ENCODE results near the gene MCCD1. TPM values are rescaled to one million over a fixed set of nuclear protein-coding genes. Genes with fewer than 3 reads are reported as not detected.

MCCD1 gene
- total RNA-seq, 1 experiment from 2014 or later = not detected

DNA sequence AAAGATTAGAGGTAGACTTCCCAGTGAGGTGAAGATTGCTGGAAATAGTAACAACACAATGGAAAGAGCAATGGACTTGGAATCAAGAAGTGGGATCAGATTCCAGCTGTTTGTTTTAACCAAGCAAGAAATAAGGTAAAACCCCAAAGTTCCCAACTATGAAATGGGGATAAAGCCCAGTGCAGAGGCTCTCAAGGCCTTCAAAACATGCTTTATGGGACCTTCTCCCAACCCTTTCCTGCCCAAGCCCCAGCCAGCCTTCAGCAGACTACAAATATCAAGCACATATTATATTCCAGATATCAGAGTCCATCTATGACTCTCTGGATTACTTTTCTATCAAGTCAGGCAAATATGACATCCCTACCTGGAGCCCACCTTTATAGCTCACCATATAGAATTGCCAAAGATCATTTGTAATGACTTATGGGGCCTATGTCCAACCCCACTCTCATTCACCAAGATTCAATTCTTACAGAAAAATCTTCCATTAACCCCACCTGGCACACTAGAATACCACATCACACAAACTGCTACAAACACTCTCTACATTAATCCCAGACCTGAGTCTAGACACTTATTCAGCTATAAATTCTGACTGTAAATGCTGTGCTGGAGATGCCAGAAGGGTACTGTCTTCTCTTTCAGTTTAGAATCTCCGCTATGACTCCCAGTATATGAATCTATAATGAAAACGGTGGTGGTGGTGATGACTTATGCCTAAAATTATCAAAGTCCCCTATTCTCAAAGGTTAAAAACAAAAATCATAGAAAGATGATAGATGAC is 7.0 kb downstream of the MCCD1 start:
- Mint-ChIP-seq H3K27ac (peak overlapping the region; percentile 68), H3K36me3 (peaks cover 93% of the 10 kb centered on the region), H3K4me1 (peaks cover 50% of the 10 kb centered on the region), H3K9me3 (no peaks in the 10 kb centered on the region), H3K4me3 (no peak overlapping the region), H3K27me3 (ENCODE audit: low read depth) (no peaks in the 10 kb centered on the region)
- no peak for ATAC-seq
- DNase-seq (ENCODE audit: low spot score) = no peak
- TF ChIP-seq, protein P1, sequence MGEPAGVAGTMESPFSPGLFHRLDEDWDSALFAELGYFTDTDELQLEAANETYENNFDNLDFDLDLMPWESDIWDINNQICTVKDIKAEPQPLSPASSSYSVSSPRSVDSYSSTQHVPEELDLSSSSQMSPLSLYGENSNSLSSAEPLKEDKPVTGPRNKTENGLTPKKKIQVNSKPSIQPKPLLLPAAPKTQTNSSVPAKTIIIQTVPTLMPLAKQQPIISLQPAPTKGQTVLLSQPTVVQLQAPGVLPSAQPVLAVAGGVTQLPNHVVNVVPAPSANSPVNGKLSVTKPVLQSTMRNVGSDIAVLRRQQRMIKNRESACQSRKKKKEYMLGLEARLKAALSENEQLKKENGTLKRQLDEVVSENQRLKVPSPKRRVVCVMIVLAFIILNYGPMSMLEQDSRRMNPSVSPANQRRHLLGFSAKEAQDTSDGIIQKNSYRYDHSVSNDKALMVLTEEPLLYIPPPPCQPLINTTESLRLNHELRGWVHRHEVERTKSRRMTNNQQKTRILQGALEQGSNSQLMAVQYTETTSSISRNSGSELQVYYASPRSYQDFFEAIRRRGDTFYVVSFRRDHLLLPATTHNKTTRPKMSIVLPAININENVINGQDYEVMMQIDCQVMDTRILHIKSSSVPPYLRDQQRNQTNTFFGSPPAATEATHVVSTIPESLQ (CRISPR knock-in tag; IDR thresholded peaks at IDR 0.05) = no peak
- no peak for TF ChIP-seq RELA (CRISPR knock-in tag; IDR thresholded peaks at IDR 0.05; ENCODE audit: borderline replicate concordance)
- ChIA-PET CTCF (interaction anchor here (1.0 kb wide), 1 partner anchor 11 kb away, joined by 3 read pairs; the partner anchor contains the start of gene ATP6V1G2), POLR2A (interaction anchor here (0.6 kb wide), 2 partner anchors 136 to 263 kb away, joined by 4 to 6 read pairs; no protein-coding TSS in a partner anchor)

DNA sequence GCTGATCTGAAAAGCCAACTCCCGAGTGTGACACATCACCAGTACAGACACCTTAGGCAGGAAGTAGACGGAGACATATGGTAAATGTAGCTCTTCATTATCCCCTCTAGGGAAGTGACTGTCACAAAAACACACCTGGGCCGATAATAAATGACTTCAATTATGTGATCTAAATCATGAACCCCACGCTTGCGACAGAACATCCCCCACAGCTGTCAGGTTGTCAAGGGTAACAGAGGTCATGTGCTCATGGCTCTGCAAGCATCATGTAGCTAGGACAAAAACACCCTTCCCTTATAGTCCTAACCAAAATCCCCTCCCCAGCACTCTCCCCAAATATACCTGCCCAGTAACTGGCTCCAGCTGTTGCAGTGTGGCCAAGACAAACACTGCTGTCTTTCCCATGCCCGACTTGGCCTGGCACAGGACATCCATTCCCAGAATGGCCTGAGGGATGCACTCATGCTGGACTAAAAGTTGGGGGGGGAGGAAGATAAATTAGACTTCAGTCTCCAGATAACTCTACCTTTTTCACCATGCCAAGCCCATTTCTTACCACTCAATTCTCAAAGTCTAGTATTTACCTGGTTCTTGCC is 10.1 kb downstream of the MCCD1 start:
- ChIA-PET POLR2A (interaction anchor here (1.1 kb wide), 1 partner anchor 100 kb away, joined by 3 read pairs; no protein-coding TSS in a partner anchor), CTCF (interaction anchor here (0.5 kb wide), 1 partner anchor 10 kb away, joined by 5 read pairs; the partner anchor contains the start of gene MCCD1)
- peak overlapping the region; percentile 99 for H3K4me3 Mint-ChIP-seq
- no peak for DNase-seq (ENCODE audit: low spot score)
- TF ChIP-seq ZBTB21 (CRISPR knock-in tag; IDR thresholded peaks at IDR 0.05; ENCODE audit: borderline replicate concordance) = no peak
- TF ChIP-seq ZNF671 (CRISPR knock-in tag; IDR thresholded peaks at IDR 0.05) = no peak
- no peak for TF ChIP-seq PRRX2 (CRISPR knock-in tag; IDR thresholded peaks at IDR 0.05)
- no peak for TF ChIP-seq TCF7 (CRISPR knock-in tag; IDR thresholded peaks at IDR 0.05; ENCODE audit: low read depth)
- no peak for TF ChIP-seq GTF2I (CRISPR knock-in tag; conservative IDR thresholded peaks at IDR 0.05)
- no peak for TF ChIP-seq FOXK1 (CRISPR knock-in tag; IDR thresholded peaks at IDR 0.05)
- no peaks in the 10 kb centered on the region for H3K27me3 Mint-ChIP-seq (ENCODE audit: low read depth)
- H3K9me3 Mint-ChIP-seq = no peaks in the 10 kb centered on the region
- peaks cover 71% of the 10 kb centered on the region for H3K36me3 Mint-ChIP-seq
- ATAC-seq = no peak
- H3K4me1 Mint-ChIP-seq = peaks cover 42% of the 10 kb centered on the region
- peak overlapping the region; percentile 89 for H3K27ac Mint-ChIP-seq

DNA sequence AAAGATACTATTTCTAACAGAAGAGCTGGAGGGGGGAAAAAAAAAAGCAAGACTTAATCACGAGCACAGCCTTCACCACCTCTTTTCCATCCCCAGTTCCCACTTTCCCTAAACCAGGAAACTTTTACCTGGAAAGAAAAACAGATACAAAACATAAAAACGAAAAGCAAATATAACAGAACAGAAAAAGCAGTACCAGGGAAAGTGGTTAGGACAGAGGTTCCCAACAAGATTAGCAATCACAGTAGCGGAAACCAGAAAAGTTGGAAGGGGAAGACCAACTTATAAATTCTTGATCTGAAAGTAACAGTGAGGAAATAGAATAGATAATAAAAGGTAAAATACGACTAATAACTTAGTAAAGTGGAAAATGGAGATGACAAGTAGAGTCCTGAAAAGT is 11.9 kb downstream of the MCCD1 start:
- no peaks in the 10 kb centered on the region for H3K27me3 Mint-ChIP-seq (ENCODE audit: low read depth)
- DNase-seq (ENCODE audit: low spot score) (no peak), ATAC-seq (no peak)
- H3K4me1 Mint-ChIP-seq = peaks cover 40% of the 10 kb centered on the region
- peak overlapping the region; percentile 99 for H3K4me3 Mint-ChIP-seq
- CTCF ChIA-PET = interaction anchor here (0.9 to 4.8 kb wide), 2 partner anchors 12 to 58 kb away, joined by 4 to 23 read pairs; partner anchors contain the start of gene MCCD1
- H3K36me3 Mint-ChIP-seq = peaks cover 54% of the 10 kb centered on the region
- POLR2A ChIA-PET = interaction anchor here (0.5 to 2.5 kb wide), 6 partner anchors 11 to 309 kb away, joined by 4 to 22 read pairs (median 6); partner anchors contain the start of genes MCCD1, MICB and PRRC2A
- H3K9me3 Mint-ChIP-seq = no peaks in the 10 kb centered on the region
- peak overlapping the region; percentile 98 for H3K27ac Mint-ChIP-seq
- no peak for TF ChIP-seq RELA (CRISPR knock-in tag; IDR thresholded peaks at IDR 0.05; ENCODE audit: borderline replicate concordance)
- TF ChIP-seq ESRRA (CRISPR knock-in tag; IDR thresholded peaks at IDR 0.05; ENCODE audit: borderline replicate concordance) = no peak
- TF ChIP-seq, protein P2, sequence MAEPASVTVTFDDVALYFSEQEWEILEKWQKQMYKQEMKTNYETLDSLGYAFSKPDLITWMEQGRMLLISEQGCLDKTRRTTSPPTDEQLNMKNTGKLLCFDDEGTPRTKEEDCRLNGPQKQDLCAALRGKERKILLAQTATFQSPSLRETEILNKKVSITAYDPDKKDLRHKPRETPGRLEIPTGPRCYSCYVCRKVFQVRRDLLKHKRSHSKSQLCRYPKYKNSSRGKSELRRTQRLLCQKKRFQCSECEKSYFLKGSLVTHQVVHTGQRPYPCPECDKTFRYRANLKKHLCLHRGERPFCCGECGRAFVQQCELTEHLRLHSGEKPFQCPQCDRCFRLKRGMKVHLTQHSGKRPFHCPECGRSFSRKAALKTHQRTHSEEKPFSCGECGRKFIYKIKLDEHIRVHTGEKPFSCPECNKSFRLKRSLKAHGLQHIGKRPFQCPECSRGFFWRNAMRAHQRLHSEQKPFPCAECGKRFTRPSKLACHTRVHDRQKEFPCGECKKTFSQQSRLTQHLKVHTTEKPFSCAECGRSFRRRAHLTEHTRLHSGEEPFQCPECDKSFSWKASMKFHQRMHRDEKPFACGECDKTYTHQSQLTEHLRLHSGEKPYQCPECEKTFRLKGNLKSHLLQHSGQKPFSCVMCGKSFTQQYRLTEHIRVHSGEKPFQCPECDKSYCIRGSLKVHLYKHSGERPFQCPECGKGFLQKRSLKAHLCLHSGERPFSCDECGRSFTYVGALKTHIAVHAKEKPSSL (CRISPR knock-in tag; conservative IDR thresholded peaks at IDR 0.05) = no peak
- TF ChIP-seq FOXK1 (CRISPR knock-in tag; IDR thresholded peaks at IDR 0.05) = no peak
- TF ChIP-seq ZBTB21 (CRISPR knock-in tag; IDR thresholded peaks at IDR 0.05; ENCODE audit: borderline replicate concordance) = no peak
- TF ChIP-seq, protein P3, sequence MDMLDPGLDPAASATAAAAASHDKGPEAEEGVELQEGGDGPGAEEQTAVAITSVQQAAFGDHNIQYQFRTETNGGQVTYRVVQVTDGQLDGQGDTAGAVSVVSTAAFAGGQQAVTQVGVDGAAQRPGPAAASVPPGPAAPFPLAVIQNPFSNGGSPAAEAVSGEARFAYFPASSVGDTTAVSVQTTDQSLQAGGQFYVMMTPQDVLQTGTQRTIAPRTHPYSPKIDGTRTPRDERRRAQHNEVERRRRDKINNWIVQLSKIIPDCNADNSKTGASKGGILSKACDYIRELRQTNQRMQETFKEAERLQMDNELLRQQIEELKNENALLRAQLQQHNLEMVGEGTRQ (CRISPR knock-in tag; IDR thresholded peaks at IDR 0.05) = no peak
- TF ChIP-seq MYBL2 (CRISPR knock-in tag; IDR thresholded peaks at IDR 0.05) = no peak
- no peak for TF ChIP-seq FOXP1 (CRISPR knock-in tag; IDR thresholded peaks at IDR 0.05; ENCODE audit: borderline replicate concordance)
- no peak for TF ChIP-seq ATF1 (CRISPR knock-in tag; IDR thresholded peaks at IDR 0.05)
- TF ChIP-seq CREM (CRISPR knock-in tag; IDR thresholded peaks at IDR 0.05) = no peak
- TF ChIP-seq, protein P4, sequence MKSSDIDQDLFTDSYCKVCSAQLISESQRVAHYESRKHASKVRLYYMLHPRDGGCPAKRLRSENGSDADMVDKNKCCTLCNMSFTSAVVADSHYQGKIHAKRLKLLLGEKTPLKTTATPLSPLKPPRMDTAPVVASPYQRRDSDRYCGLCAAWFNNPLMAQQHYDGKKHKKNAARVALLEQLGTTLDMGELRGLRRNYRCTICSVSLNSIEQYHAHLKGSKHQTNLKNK (CRISPR knock-in tag; IDR thresholded peaks at IDR 0.05) = no peak
- TF ChIP-seq, protein P5, sequence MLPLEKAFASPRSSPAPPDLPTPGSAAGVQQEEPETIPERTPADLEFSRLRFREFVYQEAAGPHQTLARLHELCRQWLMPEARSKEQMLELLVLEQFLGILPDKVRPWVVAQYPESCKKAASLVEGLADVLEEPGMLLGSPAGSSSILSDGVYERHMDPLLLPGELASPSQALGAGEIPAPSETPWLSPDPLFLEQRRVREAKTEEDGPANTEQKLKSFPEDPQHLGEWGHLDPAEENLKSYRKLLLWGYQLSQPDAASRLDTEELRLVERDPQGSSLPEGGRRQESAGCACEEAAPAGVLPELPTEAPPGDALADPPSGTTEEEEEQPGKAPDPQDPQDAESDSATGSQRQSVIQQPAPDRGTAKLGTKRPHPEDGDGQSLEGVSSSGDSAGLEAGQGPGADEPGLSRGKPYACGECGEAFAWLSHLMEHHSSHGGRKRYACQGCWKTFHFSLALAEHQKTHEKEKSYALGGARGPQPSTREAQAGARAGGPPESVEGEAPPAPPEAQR (CRISPR knock-in tag; IDR thresholded peaks at IDR 0.05) = no peak
- TF ChIP-seq, protein P6, sequence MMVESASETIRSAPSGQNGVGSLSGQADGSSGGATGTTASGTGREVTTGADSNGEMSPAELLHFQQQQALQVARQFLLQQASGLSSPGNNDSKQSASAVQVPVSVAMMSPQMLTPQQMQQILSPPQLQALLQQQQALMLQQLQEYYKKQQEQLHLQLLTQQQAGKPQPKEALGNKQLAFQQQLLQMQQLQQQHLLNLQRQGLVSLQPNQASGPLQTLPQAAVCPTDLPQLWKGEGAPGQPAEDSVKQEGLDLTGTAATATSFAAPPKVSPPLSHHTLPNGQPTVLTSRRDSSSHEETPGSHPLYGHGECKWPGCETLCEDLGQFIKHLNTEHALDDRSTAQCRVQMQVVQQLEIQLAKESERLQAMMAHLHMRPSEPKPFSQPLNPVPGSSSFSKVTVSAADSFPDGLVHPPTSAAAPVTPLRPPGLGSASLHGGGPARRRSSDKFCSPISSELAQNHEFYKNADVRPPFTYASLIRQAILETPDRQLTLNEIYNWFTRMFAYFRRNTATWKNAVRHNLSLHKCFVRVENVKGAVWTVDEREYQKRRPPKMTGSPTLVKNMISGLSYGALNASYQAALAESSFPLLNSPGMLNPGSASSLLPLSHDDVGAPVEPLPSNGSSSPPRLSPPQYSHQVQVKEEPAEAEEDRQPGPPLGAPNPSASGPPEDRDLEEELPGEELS (CRISPR knock-in tag; IDR thresholded peaks at IDR 0.05) = no peak
